Osteocyte (in vitro differentiated cells): ENCODE results near the gene SMTNL1. TPM values are rescaled to one million over a fixed set of nuclear protein-coding genes. Genes with fewer than 3 reads are reported as not detected.

ENCODE experiments used
- DNase-seq: peaks from one replicate; pipeline ENCODE4 v3.0.0; 2021; ENCODE audit warnings: mixed read lengths; ENCODE audit not compliant: unreplicated experiment; ENCODE audit errors: extremely low spot score
- H3K27ac Mint-ChIP-seq: one replicate; pipeline ENCODE4 v1.8.0; 2021; ENCODE audit warnings: mild to moderate bottlenecking, mixed read lengths; ENCODE audit not compliant: unreplicated experiment
- H3K27me3 Mint-ChIP-seq: one replicate; pipeline ENCODE4 v1.8.0; 2021; ENCODE audit warnings: mixed read lengths; ENCODE audit not compliant: unreplicated experiment
- H3K36me3 Mint-ChIP-seq: one replicate; pipeline ENCODE4 v1.8.0; 2021; ENCODE audit warnings: mixed read lengths; ENCODE audit not compliant: unreplicated experiment
- H3K4me1 Mint-ChIP-seq: one replicate; pipeline ENCODE4 v1.8.0; 2021; ENCODE audit warnings: mixed read lengths; ENCODE audit not compliant: unreplicated experiment
- H3K4me3 Mint-ChIP-seq: one replicate; pipeline ENCODE4 v1.8.0; 2021; ENCODE audit warnings: mild to moderate bottlenecking, moderate library complexity, mixed read lengths; ENCODE audit not compliant: unreplicated experiment
- H3K9me3 Mint-ChIP-seq: one replicate; pipeline ENCODE4 v1.8.0; 2021; ENCODE audit warnings: mixed read lengths; ENCODE audit not compliant: unreplicated experiment
- CTCF ChIP-seq: fragments of 200-600 bp; sonication (generic); IDR thresholded peaks from 2 replicates; pipeline ENCODE4 v1.5.0; 2021; ENCODE audit warnings: antibody characterized with exemption, mild to moderate bottlenecking, moderate library complexity
- total RNA-seq: library from RNA; stranded (reverse); gene quantifications from 2 replicates; pipeline ENCODE4 v1.2.1, GENCODE V29; 2021

The SMTNL1 gene
- total RNA-seq, 1 donor from 2014 or later, result not detected

- peaks cover 8% of the 10 kb centered on the region for H3K36me3 Mint-ChIP-seq
- H3K4me3 Mint-ChIP-seq, result no peak overlapping the region
- H3K4me1 Mint-ChIP-seq, result no peaks in the 10 kb centered on the region
- no peak overlapping the region for H3K27ac Mint-ChIP-seq
- H3K27me3 Mint-ChIP-seq, result peaks cover 12% of the 10 kb centered on the region
- no peak for TF ChIP-seq CTCF
- DNase-seq, result no peak
- no peaks in the 10 kb centered on the region for H3K9me3 Mint-ChIP-seq
Measured at GRCh38 chr11:57545883-57546282, 8.5 kb downstream of the SMTNL1 start.

DNA sequence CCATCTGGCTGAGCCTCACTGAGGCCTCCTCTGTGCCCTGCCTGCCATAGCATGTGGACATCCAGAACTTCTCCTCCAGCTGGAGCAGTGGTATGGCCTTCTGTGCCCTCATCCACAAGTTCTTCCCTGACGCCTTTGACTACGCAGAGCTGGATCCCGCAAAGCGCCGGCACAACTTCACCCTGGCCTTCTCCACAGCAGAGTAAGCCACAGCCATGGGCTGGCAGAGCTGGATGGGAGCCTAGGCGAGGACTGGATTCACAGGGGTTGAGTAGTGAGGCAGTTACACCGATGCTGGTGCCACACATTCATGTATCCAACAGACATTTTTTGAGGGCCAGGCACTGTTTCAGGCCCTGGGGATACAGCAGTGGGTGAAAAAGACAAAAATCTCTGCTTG is 9.1 kb downstream of the SMTNL1 start:
- H3K9me3 Mint-ChIP-seq, result no peaks in the 10 kb centered on the region

GRCh38 chr11:57546869-57547475 is 9.6 kb downstream of the SMTNL1 start:
- Mint-ChIP-seq H3K9me3 (no peaks in the 10 kb centered on the region), H3K27ac (no peak overlapping the region), H3K4me1 (no peaks in the 10 kb centered on the region), H3K27me3 (peaks cover 12% of the 10 kb centered on the region), H3K36me3 (peaks cover 10% of the 10 kb centered on the region), H3K4me3 (no peak overlapping the region)
- no peak for TF ChIP-seq CTCF
- no peak for DNase-seq

More for the DNA sequence above, 9.1 kb downstream of the SMTNL1 start:
- Mint-ChIP-seq H3K4me3 (no peak overlapping the region), H3K27ac (no peak overlapping the region), H3K4me1 (no peaks in the 10 kb centered on the region), H3K27me3 (peaks cover 12% of the 10 kb centered on the region), H3K36me3 (peaks cover 8% of the 10 kb centered on the region)
- TF ChIP-seq CTCF, result no peak
- DNase-seq, result no peak

DNA sequence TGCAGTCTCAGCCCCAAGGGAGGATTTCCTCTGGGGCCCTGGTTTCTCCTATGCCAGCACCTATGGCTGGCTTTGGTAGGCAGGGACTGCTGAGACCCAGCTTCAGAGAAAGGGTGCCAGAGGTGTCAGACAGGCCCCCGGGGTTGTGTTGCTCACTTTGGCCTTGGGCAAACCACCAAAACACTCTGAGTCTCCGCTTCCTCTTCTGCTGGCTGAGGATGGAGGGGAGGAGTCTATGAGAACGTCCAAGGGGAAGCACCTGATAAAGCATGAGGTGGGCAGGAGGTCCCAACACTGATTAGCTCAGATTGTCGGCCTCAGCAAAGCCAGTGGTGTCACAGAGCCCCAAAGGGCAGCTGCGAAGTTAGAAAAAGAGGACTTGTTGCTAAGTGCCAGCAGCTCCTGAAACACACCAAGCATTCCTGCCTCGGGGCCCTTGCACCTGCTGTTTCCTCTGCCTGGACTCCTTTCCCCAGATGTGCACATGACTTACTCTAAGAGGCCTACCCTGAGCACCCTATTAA is 10.5 kb downstream of the SMTNL1 start:
- H3K27ac Mint-ChIP-seq, result no peak overlapping the region
- H3K27me3 Mint-ChIP-seq, result peaks cover 5% of the 10 kb centered on the region
- no peak overlapping the region for H3K4me3 Mint-ChIP-seq
- H3K9me3 Mint-ChIP-seq, result no peaks in the 10 kb centered on the region
- peaks cover 19% of the 10 kb centered on the region for H3K36me3 Mint-ChIP-seq
- no peaks in the 10 kb centered on the region for H3K4me1 Mint-ChIP-seq
- DNase-seq, result no peak
- no peak for TF ChIP-seq CTCF

GRCh38 chr11:57549983-57550382 is 12.6 kb downstream of the SMTNL1 start:
- no peaks in the 10 kb centered on the region for H3K9me3 Mint-ChIP-seq
- H3K27me3 Mint-ChIP-seq, result no peaks in the 10 kb centered on the region
- H3K36me3 Mint-ChIP-seq, result peaks cover 33% of the 10 kb centered on the region
- no peak overlapping the region for H3K27ac Mint-ChIP-seq
- no peak for TF ChIP-seq CTCF
- no peaks in the 10 kb centered on the region for H3K4me1 Mint-ChIP-seq
- no peak for DNase-seq
- H3K4me3 Mint-ChIP-seq, result no peak overlapping the region
